GM19239 (cell line): ENCODE data around the gene DNAJC3.

Experiments used
- DNase-seq: peaks from one replicate; pipeline ENCODE4 v3.0.0; 2011; ENCODE audit warnings: low spot score; ENCODE audit not compliant: insufficient read length
- FAIRE-seq: peaks from 2 replicates; lab custom pipeline; 2011; peaks lifted over from hg19 to GRCh38; lab: Jason Lieb, UNC

The DNAJC3 gene

DNA sequence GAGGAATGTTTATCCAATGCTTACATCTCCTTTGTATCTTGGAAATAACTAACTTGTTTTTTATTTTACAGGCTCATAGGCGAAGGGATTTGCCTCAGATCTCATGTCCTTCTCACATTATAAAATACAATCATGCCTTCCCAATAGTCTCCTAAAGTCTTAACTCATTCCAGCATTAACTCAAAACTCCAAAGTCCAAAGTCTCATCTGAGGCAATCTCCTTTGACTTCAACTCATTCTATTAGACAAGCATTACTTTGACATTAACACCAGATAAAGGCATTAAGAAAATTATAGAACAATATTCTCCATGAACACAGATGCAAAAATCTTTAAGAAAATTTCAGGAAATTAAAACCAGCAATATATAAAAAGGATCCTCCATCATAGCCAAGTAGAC lies 137.6 kb downstream of the DNAJC3 start:
- no peak for FAIRE-seq
- DNase-seq: no peak

DNA sequence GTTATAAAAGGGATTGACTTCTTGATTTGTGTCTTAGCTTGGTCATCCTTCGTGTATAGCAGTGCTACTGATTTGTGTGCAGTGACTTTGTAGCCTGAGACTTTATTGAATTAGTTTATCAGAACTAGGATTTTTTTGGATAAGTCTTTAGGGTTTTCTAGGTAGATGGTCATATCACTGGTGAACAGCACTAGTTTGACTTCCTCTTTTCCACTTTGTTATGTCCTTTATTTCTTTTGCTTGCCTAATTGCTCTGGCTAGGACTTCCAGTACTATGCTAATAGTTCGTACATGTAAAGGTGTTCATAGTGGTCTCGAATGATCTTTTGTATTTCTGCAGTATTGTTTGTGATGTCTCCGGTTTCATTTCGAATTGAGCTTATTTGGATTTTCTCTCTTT lies 145.4 kb downstream of the DNAJC3 start:
- DNase-seq (no peak), FAIRE-seq (no peak)

DNA sequence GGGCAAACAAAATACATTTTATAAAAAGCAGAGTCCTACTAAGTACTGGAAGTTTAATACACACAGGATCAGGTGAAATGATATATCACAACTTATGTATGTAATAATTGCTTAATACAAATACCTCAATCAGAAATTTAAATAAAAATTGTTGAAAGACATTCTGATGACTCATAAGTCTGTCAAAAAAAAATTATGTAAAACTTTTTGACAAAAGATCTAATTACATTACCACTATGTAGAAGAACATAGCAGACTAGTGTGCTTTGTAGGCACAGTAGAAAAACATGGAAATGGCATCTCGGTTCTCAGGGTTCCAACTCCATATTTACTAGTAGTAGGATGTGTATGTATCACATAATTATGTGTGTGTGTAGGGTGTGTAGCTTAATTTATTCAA lies 156.2 kb downstream of the DNAJC3 start:
- FAIRE-seq (no peak), DNase-seq (no peak)

DNA sequence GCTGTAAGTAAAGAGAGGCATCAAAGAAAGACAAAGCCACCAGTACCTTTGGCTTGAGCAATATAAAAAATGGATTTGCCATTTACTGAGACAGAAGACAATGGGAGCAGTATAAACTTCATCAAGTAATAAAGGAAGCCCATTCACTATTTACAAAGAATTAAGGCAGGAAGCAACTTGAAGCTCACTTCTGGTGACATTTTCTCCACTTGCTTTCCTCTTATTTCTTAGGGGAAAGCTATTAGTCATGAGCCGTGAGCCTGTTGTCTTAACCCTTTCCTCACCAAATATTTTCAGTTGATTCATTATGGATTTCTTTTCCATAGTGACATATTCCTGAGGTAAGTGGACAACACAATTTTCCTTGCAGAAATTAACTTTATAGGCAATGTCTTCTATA lies 156.8 kb downstream of the DNAJC3 start:
- no peak for DNase-seq
- no peak for FAIRE-seq

DNA sequence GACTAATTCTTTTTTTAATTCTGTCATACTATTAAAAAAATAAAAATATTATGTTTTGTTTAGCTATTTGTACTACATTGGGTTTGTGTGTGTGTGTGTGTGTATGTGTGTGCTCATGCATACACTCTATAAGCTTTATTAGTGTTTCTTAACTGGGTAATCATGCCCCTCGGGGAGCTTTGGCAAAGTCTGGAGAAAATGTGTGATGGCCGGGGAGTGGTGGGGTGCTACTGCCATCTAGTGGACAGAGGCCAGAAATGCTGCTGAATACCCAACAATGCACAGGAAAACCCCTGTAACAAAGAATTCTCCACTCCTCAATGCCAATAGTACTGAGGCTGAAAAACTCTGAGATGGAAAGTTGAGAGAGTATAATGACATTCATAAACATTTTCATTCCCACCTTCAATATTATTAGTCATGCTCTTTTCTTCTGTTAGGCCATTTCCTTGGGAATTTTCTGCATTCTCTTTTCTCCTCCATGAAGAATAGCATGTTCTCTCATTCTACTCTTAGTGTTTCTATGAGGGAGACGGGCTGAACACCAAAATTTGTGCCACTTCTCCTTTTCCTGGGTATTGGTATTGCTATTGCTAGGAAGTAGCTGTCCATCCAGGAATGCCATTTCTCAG lies 157.3 kb downstream of the DNAJC3 start:
- peak; percentile 98 for FAIRE-seq

DNA sequence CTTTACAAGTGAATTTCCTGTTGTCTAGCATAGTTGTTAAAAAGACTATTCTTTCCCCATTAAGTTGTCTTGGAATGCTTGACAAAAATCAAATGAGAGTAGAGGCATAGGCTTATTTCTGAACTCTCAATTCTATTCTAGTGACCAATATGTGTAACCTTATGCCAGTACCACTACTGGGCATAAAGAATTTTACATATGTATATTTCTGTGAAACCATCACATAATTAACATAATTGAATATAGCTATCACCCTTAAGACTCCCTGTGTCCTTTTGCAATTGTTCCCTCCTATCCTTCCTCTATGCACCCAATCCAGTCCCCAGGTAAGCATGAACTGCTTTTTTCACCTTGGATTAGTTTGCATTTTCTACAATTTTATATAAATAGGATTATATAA lies 165.0 kb downstream of the DNAJC3 start:
- DNase-seq (no peak), FAIRE-seq (no peak)

More for the DNA sequence above, 157.3 kb downstream of the DNAJC3 start:
- DNase-seq: peak; percentile 31

DNA sequence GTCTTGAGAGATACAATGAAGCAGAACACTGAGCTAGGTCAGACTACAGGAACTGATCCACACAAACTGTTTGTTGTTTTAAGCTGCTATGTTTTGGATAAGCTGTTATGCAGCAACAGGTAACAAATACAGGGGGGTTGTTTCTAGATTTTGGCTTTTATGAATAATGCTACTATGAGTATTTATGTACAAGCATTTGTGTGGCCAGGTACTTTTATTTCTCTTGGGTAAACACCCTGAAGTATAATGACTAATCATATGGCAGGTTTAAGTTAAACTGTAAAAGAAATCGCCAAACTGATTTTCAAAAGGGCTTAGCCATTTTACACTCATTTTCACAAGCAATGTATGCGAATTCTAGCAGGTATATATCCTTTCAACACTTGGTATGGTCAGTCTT lies 166.0 kb downstream of the DNAJC3 start:
- FAIRE-seq (no peak), DNase-seq (no peak)
